WTC11 (cell line): ENCODE results near the gene FPR3.

Source experiments
- ATF3 ChIP-seq: sonication (generic); formaldehyde crosslinking; conservative IDR thresholded peaks from 2 replicates; pipeline ENCODE4 v1.8.1; 2022; ENCODE audit warnings: mild to moderate bottlenecking, missing genetic modification reagents
- CTCF ChIP-seq: fragments of 200-600 bp; IDR thresholded peaks from 2 replicates; pipeline ENCODE4 v1.8.0; 2022; ENCODE audit warnings: antibody characterized with exemption
- FOXP1 ChIP-seq: sonication (generic); formaldehyde crosslinking; IDR thresholded peaks from 2 replicates; pipeline ENCODE4 v1.8.0; 2022; ENCODE audit warnings: missing genetic modification reagents, mild to moderate bottlenecking, moderate library complexity, borderline replicate concordance
- IRF1 ChIP-seq: sonication (generic); formaldehyde crosslinking; IDR thresholded peaks from 2 replicates; pipeline ENCODE4 v1.8.0; 2023; ENCODE audit warnings: missing genetic modification reagents
- USF2 ChIP-seq: sonication (generic); formaldehyde crosslinking; IDR thresholded peaks from 2 replicates; pipeline ENCODE4 v1.8.1; 2023; ENCODE audit warnings: mild to moderate bottlenecking, missing genetic modification reagents, moderate library complexity
- ZNF281 ChIP-seq: sonication (generic); formaldehyde crosslinking; IDR thresholded peaks from 2 replicates; pipeline ENCODE4 v1.8.0; 2023; ENCODE audit warnings: mild to moderate bottlenecking, missing genetic modification reagents
- ZNF532 ChIP-seq: fragments of 250-450 bp; sonication (Bioruptor Pico); IDR thresholded peaks from 2 replicates; pipeline ENCODE4 v1.9.0; 2021; ENCODE audit warnings: mild to moderate bottlenecking, borderline replicate concordance

GRCh38 chr19:51808333-51808986, 13.5 kb downstream of the FPR3 start:
- TF ChIP-seq CTCF (no peak), ZNF532 (CRISPR knock-in tag) (no peak), IRF1 (CRISPR knock-in tag) (no peak), ZNF281 (no peak), USF2 (no peak), ATF3 (no peak), FOXP1 (CRISPR knock-in tag) (no peak)
